AG08395 (cell line): ENCODE data around the gene USP48.
"Not testable (repeated sequence)": the region's sequence is repeated elsewhere in the genome, so short reads cannot be mapped to it uniquely, and the experiment has no call there.

Experiments
- DNase-seq: peaks from one replicate; pipeline ENCODE4 v3.0.0; 2012; ENCODE audit warnings: mixed read lengths, low spot score

The USP48 gene

DNA sequence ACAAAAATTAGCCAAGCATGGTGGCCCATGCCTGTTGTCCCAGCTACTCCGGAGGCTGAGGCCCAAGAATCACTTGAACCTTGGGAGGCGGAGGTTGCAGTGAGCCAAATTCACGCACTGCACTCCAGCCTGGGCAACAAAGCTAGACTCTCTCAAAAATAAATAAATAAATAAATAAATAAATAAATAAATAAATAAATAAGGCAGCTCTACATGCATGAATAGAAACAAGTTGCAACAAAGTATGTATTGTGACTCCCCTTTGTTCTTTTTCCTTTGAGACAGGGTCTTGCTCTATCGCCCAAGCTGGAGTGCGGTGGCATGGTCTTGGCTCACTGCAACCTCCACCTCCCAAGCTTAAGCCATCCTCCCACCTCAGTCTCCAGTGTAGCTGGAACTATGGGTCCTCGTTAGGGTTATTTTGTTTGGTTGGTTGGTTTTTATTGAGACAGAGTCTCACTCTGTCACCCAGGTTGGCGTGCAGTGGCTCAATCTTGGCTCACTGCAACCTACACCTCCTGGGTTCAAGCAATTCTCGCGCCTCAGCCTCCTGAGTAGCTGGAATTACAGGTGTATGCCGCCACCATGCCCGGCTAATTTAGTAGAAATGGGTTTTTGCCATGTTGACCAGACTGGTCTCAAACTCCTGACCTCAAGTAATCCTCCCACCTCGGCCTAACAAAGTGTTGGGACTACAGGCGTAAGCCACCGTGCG lies 8.0 kb downstream of the USP48 start:
- DNase-seq, result no peak

DNA sequence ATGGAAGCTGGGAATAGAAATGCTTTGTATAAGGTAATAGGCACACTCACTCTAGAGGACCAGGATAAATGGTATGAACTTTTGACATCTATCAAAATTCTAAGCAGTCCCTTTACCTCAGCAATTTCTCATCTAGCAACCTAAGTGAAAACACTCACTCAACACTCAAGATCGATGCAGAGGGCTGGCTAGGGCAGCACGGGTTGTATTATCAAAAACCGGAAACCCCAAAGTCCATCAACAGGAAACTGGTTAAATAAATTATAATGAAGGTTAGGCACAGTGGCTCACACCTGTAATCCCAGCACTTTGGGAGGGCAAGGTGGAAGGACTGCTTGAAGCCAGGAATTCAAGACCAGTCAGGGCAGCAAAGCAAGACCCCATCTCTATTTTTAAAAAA lies 9.4 kb downstream of the USP48 start:
- DNase-seq, result no peak

DNA sequence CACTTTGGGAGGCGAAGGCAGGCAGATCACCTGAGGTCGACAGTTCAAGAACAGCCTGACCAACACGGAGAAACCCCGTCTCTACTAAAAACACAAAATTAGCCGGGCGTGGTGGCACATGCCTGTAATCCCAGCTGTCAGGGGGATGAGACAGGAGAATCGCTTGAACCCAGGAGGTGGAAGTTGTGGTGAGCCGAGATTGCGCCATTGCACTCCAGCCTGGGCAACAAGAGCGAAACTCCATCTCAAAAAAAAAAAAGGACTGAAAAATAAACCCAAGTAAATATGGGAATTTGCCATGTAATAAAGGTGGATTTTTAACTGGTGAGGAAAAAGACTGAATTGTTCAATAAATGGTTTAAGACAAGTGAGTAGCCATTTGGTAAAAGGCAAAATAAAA lies 11.3 kb downstream of the USP48 start:
- not testable (repeated sequence) for DNase-seq

GRCh38 chr1:21770602-21771001 lies 12.3 kb downstream of the USP48 start:
- DNase-seq, result not testable (repeated sequence)

DNA sequence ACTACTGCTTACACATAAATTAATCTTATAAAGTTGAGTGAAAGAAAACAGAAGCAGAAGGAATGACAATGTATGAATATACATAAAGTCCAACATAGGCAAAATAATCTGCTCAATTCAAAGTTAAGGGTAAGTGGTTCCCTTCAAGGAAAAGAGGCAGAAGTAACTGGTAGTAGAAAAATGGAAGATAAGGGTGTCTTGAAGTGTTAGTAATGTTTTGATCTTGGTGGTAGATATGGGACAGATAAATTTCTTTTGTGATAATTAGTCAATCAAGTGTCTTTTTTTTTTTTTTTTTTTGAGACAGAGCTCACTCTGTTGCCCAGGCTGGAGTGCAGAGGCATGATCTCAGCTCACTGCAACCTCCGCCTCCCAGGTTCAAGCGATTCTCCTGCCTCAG lies 12.7 kb downstream of the USP48 start:
- DNase-seq, result no peak

GRCh38 chr1:21767106-21767505 lies 15.8 kb downstream of the USP48 start:
- not testable (repeated sequence) for DNase-seq

DNA sequence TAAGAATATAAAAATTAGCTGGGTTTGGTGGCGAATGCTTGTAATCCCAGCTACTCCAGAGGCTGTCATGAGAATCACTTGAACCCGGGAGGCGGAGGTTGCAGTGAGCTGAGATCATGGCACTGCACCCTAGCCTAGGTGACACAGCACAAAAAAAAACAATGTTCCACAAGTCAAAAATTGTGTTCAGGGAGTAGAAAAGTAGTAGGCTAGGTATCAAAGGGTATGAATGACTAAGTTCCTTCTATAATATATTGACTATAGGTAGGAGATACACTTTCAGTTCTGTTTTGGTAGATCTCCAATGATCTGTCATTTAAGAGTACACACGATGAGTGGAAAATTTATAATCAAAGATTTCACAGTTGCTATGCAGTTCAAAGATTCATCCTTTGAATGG lies 16.7 kb downstream of the USP48 start:
- no peak for DNase-seq

- DNase-seq, result peak; percentile 87
Measured at GRCh38 chr1:21764615-21765423, 18.1 kb downstream of the USP48 start.

DNA sequence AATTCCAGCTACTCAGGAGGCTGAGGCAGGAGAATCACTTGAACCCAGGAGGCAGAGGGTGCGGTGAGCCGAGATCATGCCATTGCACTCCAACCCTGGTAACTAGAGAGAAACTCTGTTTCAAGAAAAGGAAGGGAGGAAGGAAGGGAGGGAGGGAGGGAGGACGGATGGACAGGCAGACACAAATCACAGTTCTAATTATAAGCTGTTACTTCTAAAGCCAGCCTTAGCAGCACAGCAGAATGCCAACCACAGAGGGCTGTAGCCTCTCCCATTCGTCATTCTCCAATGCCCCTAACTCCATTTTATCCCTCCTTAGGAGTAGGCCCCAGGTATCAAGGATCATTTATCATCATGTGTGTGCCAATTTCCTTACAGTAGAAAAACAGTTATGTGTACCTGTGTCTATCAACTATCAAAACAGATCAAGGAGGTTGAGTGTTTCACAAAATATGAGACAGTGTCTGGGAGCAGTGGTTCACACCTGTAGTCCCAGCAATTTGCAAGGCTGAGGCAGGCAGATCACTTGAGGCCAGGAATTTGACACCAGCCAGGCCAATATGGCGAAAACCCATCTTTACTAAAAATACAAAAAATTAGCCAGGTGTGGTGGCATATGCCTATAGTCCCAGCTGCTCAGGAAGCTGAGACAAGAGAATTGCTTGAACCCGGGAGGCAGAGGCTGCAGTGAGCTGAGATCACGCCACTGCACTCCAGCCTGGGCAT lies 19.1 kb downstream of the USP48 start:
- DNase-seq, result no peak

DNA sequence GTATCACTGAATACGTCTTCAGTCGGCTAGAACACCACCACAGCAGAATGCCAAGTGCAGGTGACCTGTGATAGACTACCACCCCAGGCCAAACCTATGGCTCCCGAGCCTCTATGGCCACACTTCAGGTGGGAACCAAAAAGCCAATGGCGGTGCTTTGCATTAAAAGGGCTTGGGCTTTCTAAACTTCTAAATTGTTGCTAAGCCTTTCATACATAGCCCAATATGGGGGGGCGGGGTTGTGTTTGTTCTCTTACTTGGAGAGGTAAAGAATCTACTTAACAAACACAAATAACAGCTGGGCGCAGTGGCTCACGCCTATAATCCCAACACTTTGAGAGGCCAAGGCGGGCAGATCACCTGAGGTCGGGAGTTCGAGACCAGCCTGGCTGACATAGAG lies 19.7 kb downstream of the USP48 start:
- DNase-seq, result no peak

- no peak for DNase-seq
Measured at GRCh38 chr1:21762022-21762404, 20.9 kb downstream of the USP48 start.

GRCh38 chr1:21761052-21761451 lies 21.9 kb downstream of the USP48 start:
- DNase-seq, result no peak

- no peak for DNase-seq
Measured at GRCh38 chr1:21759818-21760217, 23.1 kb downstream of the USP48 start.

- no peak for DNase-seq
Measured at GRCh38 chr1:21759182-21759581, 23.8 kb downstream of the USP48 start.

- no peak for DNase-seq
Measured at GRCh38 chr1:21758614-21759013, 24.3 kb downstream of the USP48 start.

DNA sequence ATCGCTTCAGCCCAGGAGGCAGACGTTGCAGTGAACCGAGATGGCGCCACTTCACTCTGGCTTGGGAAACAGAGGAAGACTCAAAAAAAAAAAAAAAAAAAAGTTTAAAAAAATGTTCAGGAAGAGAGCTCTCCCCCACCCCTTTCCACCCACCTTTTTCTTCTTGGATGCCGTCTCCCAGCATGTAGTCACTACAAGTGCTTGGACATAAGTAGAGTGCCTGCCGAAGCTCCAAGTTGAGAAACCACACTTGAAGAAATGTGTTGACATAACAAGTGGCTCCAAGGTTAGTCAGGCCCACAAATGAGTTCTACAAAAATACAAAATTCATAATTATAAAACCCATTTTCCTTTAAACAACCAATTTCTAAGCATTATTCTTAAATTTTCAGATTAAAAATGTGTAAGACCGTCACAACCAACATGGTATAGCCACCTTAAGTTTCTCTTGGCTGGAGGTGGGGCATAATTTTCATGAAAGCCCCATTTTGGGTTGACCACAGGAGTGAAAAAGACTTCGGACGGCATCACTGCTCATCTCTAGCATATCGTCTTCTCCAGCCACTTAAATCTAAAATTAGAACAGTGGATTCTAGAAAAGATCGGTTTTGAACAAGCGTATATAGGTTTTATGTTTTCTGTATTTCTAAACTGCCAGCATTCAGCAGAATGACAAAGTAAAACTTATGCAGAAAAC lies 26.4 kb downstream of the USP48 start:
- DNase-seq, result no peak

DNA sequence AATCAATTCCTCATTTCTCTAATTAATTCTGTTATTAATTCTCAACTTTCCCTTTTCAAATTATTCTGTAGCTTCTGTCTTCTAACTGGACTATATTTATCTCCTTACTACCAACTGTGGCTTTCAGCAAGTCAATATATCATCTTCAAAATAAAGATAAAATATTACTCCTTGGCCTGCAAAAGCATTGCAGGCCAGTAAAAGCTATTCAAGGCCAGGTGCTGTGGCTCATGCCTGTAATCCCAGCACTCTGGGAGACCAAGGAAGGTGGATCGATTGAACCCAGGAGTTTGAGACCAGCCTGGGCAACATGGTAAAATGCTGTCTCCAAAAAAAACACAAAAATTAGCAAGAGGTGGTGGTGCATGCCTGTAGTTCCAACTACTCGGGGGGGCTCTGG lies 27.9 kb downstream of the USP48 start:
- no peak for DNase-seq

- DNase-seq, result no peak
Measured at GRCh38 chr1:21754583-21754982, 28.4 kb downstream of the USP48 start.

- no peak for DNase-seq
Measured at GRCh38 chr1:21752186-21752585, 30.8 kb downstream of the USP48 start.

GRCh38 chr1:21751281-21751680 lies 31.7 kb downstream of the USP48 start:
- DNase-seq, result no peak

DNA sequence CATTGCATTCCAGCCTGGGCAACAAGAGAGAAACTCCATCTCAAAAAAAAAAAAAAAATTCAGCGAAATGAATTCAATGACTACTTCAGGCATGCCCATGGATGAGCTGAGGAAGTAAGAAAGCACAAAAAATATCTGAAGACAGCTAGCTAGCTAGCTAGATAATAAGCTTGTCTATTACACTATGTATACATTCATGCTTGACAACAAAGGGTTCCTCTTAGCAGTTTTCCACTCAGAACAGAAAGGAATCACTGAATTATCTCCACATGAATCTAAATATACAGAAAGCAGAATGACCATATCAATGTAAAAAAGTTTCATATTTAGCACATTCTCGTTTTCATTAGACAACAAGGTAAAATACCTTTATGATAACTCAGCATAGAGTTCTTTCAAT lies 32.1 kb downstream of the USP48 start:
- no peak for DNase-seq

- DNase-seq, result no peak
Measured at GRCh38 chr1:21749859-21750468, 33.0 kb downstream of the USP48 start.
